HepG2 (cell line): ENCODE data around the gene SIKE1. TPM values are rescaled to one million over a fixed set of nuclear protein-coding genes. Genes with fewer than 3 reads are reported as not detected.

ENCODE experiments used
- CREM ChIP-seq, 2 experiments: sonication (generic) in 1 of 2; formaldehyde crosslinking in 1 of 2; IDR thresholded peaks; 2 replicates each; pipeline versions ENCODE4 v1.4.0 to v1.6.1; 2016 to 2020; ENCODE audit warnings: antibody characterized with exemption in 1 of 2, mild to moderate bottlenecking in 1 of 2, missing genetic modification reagents in 1 of 2
- ELF4 ChIP-seq: sonication (generic); formaldehyde crosslinking; IDR thresholded peaks from 2 replicates; pipeline ENCODE4 v1.5.0; 2020; ENCODE audit warnings: missing genetic modification reagents, mild to moderate bottlenecking, moderate library complexity, borderline replicate concordance
- ETV5 ChIP-seq: IDR thresholded peaks from 2 replicates; pipeline ENCODE4 v1.6.1; 2018; ENCODE audit warnings: missing biosample characterization, missing genetic modification reagents, inconsistent platforms, borderline replicate concordance
- FOXP1 ChIP-seq, 2 experiments: fragments of 450-650 bp in 1 of 2; IDR thresholded peaks; 2 replicates each; pipeline ENCODE4 v1.6.1; 2017 to 2018; ENCODE audit warnings: antibody characterized with exemption in 1 of 2
- KAT8 ChIP-seq: IDR thresholded peaks from 2 replicates; pipeline ENCODE4 v1.6.1; 2016; ENCODE audit warnings: missing genetic modification reagents, missing compliant biosample characterization
- MZF1 ChIP-seq: sonication (generic); formaldehyde crosslinking; IDR thresholded peaks from 2 replicates; pipeline ENCODE4 v1.8.1; 2023; ENCODE audit warnings: mild to moderate bottlenecking, missing genetic modification reagents, borderline replicate concordance
- NAIF1 ChIP-seq: sonication (generic); formaldehyde crosslinking; IDR thresholded peaks from 2 replicates; pipeline ENCODE4 v1.5.0; 2020; ENCODE audit warnings: mild to moderate bottlenecking, missing genetic modification reagents, borderline replicate concordance
- NCOA2 ChIP-seq: sonication (generic); formaldehyde crosslinking; IDR thresholded peaks from 2 replicates; pipeline ENCODE4 v1.8.0; 2022; ENCODE audit warnings: inconsistent platforms
- NFIC ChIP-seq: IDR thresholded peaks from 2 replicates; pipeline ENCODE4 v1.6.1; 2012; ENCODE audit warnings: mild to moderate bottlenecking, low read length, inconsistent platforms
- ONECUT2 ChIP-seq: sonication (generic); formaldehyde crosslinking; IDR thresholded peaks from 2 replicates; pipeline ENCODE4 v1.4.0; 2020; ENCODE audit warnings: missing genetic modification reagents
- PRPF4 ChIP-seq: fragments of 200-400 bp; formaldehyde crosslinking; IDR thresholded peaks from 2 replicates; pipeline ENCODE4 v1.6.1; 2016; ENCODE audit warnings: low read length, low read depth; ENCODE audit not compliant: poor library complexity, severe bottlenecking
- SP2 ChIP-seq: sonication (generic); formaldehyde crosslinking; IDR thresholded peaks from 2 replicates; pipeline ENCODE4 v1.5.1; 2020; ENCODE audit warnings: mild to moderate bottlenecking, missing genetic modification reagents
- TAF1 ChIP-seq: sonication (generic); formaldehyde crosslinking; IDR thresholded peaks from 2 replicates; pipeline ENCODE4 v1.4.0; 2020; ENCODE audit warnings: missing genetic modification reagents
- ZBTB38 ChIP-seq: sonication (generic); formaldehyde crosslinking; IDR thresholded peaks from 2 replicates; pipeline ENCODE4 v1.5.1; 2020; ENCODE audit warnings: mild to moderate bottlenecking, missing genetic modification reagents
- ZFAT ChIP-seq: sonication (generic); formaldehyde crosslinking; conservative IDR thresholded peaks from 2 replicates; pipeline ENCODE4 v1.8.1; 2023; ENCODE audit warnings: missing genetic modification reagents, inconsistent platforms
- ZFP36L2 ChIP-seq: sonication (generic); formaldehyde crosslinking; IDR thresholded peaks from 2 replicates; pipeline ENCODE4 v1.4.0; 2020; ENCODE audit warnings: missing genetic modification reagents
- ZMYM3 ChIP-seq: sonication (generic); formaldehyde crosslinking; IDR thresholded peaks from 2 replicates; pipeline ENCODE4 v1.5.1; 2020; ENCODE audit warnings: mild to moderate bottlenecking, missing genetic modification reagents
- ZNF33A ChIP-seq: sonication (generic); formaldehyde crosslinking; IDR thresholded peaks from 2 replicates; pipeline ENCODE4 v1.5.1; 2020; ENCODE audit warnings: missing genetic modification reagents, mild to moderate bottlenecking, moderate library complexity, borderline replicate concordance
- ZNF33B ChIP-seq: sonication (generic); formaldehyde crosslinking; IDR thresholded peaks from 2 replicates; pipeline ENCODE4 v1.5.1; 2020; ENCODE audit warnings: mild to moderate bottlenecking, missing genetic modification reagents
- ZNF652 ChIP-seq: IDR thresholded peaks from 2 replicates; pipeline ENCODE4 v1.6.1; 2016; ENCODE audit warnings: low read depth, borderline replicate concordance
- ZNF850 ChIP-seq: sonication (generic); formaldehyde crosslinking; conservative IDR thresholded peaks from 2 replicates; pipeline ENCODE4 v1.9.0; 2021; ENCODE audit warnings: mild to moderate bottlenecking, missing genetic modification reagents
- polyA plus RNA-seq, 8 experiments: library from polyadenylated mRNA; depleted of rRNA in 3 of 8; stranded (reverse) in 7 of 8; unstranded in 1 of 8; fragments of >200 nt; fragmentation: Illumina TruSeq in 4 of 8; extraction: Trizol in 4 of 8; gene quantifications; 2 replicates each; pipeline versions ENCODE4 v1.2.1 to v1.2.3, GENCODE V29; 2011 to 2016; ENCODE audit warnings: low read depth in 4 of 8, missing spikeins in 1 of 8, mixed read lengths in 1 of 8; ENCODE audit not compliant: insufficient read depth in 1 of 8
- total RNA-seq, 5 experiments: library from RNA; depleted of rRNA; stranded (reverse); fragments of >200 nt; fragmentation: Illumina TruSeq; extraction: Trizol; gene quantifications; 2 replicates each; pipeline ENCODE4 v1.2.3, GENCODE V29; 2016; ENCODE audit warnings: low read depth in 1 of 5
- TF ChIP-seq, protein P1 (sequence below): fragments of 450-650 bp; IDR thresholded peaks from 2 replicates; pipeline ENCODE4 v1.6.1; 2016
- TF ChIP-seq, protein P2 (sequence below): sonication (generic); formaldehyde crosslinking; IDR thresholded peaks from 2 replicates; pipeline ENCODE4 v1.4.0; 2020; ENCODE audit warnings: missing genetic modification reagents, borderline replicate concordance
- TF ChIP-seq, protein P3 (sequence below): IDR thresholded peaks from 2 replicates; pipeline ENCODE4 v1.6.1; 2016; ENCODE audit warnings: control low read depth

SIKE1 gene
- total and polyA plus RNA-seq, 2 of the 13 experiments (the other 11 are each of a cell fraction or from before 2014, with no cell fraction given) = 36.5 to 58.4 TPM

DNA sequence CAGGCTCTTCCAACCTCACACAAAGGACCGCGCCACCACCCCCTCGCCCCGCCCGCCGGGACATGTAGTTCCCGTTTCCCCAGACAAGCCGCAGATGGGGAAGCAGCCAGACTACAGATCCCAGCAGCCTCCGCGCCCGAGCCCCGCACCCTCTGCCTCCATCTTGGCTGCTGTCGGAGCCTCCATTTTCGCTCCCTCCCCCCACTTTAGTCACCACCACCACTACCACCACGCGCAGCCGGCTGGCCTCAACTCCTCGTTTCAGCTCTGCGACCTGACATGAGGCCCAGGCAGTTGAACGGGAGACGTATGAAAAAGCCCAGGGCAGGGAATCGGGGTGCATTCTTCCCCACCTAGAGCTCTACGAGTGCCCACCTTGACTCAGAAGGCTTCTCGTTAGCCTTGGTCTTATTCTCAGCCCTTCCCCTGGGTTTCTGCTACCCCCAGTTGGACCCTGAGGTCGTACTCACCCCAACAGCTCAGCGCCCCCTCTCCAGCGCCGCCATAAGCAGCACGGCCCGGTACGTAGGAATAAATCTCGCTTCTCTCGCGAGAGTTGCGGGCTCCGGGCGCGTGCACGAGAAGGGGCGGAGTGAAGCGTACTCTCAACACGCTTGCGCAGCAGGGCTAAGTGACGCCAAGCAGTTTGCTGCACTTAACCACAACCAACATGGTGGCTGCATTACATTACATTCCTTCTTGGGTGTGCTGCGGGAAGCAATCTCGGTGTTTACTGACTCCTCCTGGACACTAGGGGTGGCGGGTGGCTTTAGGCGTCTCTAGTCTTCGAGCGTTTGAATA lies 22.8 kb downstream of the SIKE1 start, which contains the start of gene CSDE1 (continued):
- TF ChIP-seq, protein P1, sequence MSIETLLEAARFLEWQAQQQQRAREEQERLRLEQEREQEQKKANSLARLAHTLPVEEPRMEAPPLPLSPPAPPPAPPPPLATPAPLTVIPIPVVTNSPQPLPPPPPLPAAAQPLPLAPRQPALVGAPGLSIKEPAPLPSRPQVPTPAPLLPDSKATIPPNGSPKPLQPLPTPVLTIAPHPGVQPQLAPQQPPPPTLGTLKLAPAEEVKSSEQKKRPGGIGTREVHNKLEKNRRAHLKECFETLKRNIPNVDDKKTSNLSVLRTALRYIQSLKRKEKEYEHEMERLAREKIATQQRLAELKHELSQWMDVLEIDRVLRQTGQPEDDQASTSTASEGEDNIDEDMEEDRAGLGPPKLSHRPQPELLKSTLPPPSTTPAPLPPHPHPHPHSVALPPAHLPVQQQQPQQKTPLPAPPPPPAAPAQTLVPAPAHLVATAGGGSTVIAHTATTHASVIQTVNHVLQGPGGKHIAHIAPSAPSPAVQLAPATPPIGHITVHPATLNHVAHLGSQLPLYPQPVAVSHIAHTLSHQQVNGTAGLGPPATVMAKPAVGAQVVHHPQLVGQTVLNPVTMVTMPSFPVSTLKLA = peak; percentile 64
- TF ChIP-seq CREM (IDR thresholded peaks at IDR 0.05) = peak; percentile 87
- TF ChIP-seq CREM (CRISPR knock-in tag; IDR thresholded peaks at IDR 0.05) = no peak
- TF ChIP-seq, protein P2, sequence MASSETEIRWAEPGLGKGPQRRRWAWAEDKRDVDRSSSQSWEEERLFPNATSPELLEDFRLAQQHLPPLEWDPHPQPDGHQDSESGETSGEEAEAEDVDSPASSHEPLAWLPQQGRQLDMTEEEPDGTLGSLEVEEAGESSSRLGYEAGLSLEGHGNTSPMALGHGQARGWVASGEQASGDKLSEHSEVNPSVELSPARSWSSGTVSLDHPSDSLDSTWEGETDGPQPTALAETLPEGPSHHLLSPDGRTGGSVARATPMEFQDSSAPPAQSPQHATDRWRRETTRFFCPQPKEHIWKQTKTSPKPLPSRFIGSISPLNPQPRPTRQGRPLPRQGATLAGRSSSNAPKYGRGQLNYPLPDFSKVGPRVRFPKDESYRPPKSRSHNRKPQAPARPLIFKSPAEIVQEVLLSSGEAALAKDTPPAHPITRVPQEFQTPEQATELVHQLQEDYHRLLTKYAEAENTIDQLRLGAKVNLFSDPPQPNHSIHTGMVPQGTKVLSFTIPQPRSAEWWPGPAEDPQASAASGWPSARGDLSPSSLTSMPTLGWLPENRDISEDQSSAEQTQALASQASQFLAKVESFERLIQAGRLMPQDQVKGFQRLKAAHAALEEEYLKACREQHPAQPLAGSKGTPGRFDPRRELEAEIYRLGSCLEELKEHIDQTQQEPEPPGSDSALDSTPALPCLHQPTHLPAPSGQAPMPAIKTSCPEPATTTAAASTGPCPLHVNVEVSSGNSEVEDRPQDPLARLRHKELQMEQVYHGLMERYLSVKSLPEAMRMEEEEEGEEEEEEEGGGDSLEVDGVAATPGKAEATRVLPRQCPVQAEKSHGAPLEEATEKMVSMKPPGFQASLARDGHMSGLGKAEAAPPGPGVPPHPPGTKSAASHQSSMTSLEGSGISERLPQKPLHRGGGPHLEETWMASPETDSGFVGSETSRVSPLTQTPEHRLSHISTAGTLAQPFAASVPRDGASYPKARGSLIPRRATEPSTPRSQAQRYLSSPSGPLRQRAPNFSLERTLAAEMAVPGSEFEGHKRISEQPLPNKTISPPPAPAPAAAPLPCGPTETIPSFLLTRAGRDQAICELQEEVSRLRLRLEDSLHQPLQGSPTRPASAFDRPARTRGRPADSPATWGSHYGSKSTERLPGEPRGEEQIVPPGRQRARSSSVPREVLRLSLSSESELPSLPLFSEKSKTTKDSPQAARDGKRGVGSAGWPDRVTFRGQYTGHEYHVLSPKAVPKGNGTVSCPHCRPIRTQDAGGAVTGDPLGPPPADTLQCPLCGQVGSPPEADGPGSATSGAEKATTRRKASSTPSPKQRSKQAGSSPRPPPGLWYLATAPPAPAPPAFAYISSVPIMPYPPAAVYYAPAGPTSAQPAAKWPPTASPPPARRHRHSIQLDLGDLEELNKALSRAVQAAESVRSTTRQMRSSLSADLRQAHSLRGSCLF (CRISPR knock-in tag) = no peak
- TF ChIP-seq PRPF4 = peak; percentile 56
- TF ChIP-seq ZNF33A = no peak
- peak; percentile 99 for TF ChIP-seq TAF1 (CRISPR knock-in tag)
- no peak for TF ChIP-seq ZNF850 (CRISPR knock-in tag)
- TF ChIP-seq ZBTB38 (CRISPR knock-in tag) = peak; percentile 22; the same call in 1 of the 2 replicates
- TF ChIP-seq ETV5 (CRISPR knock-in tag) = no peak
- TF ChIP-seq NCOA2 = peak; percentile 39; the same call in 1 of the 2 replicates
- TF ChIP-seq, protein P3, sequence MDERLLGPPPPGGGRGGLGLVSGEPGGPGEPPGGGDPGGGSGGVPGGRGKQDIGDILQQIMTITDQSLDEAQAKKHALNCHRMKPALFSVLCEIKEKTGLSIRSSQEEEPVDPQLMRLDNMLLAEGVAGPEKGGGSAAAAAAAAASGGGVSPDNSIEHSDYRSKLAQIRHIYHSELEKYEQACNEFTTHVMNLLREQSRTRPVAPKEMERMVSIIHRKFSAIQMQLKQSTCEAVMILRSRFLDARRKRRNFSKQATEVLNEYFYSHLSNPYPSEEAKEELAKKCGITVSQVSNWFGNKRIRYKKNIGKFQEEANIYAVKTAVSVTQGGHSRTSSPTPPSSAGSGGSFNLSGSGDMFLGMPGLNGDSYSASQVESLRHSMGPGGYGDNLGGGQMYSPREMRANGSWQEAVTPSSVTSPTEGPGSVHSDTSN (CRISPR knock-in tag) = no peak
- peak; percentile 16; the same call in 1 of the 2 replicates for TF ChIP-seq ZNF652
- TF ChIP-seq ZMYM3 (CRISPR knock-in tag) = peak; percentile 51
- no peak for TF ChIP-seq ZFAT (CRISPR knock-in tag)
- no peak for TF ChIP-seq ONECUT2 (CRISPR knock-in tag)
- no peak for TF ChIP-seq NFIC
- TF ChIP-seq ZNF33B (CRISPR knock-in tag) = peak; percentile 86; the same call in 1 of the 2 replicates
- TF ChIP-seq SP2 = no peak
- no peak for TF ChIP-seq NAIF1
- no peak for TF ChIP-seq MZF1 (CRISPR knock-in tag)
- peak; percentile 84 for TF ChIP-seq KAT8 (CRISPR knock-in tag)
- no peak for TF ChIP-seq FOXP1 (IDR thresholded peaks at IDR 0.05)
- TF ChIP-seq FOXP1 (CRISPR knock-in tag; IDR thresholded peaks at IDR 0.05) = no peak
- no peak for TF ChIP-seq ELF4
- TF ChIP-seq ZFP36L2 = no peak
